Uterus (tissue), 2 donors: ENCODE results near the gene SMCO2.

ENCODE experiments used
- CTCF ChIP-seq, 4 experiments: fragments of 200-600 bp in 2 of 4; fragments of 450-650 bp in 2 of 4; sonication (generic) in 2 of 4; IDR thresholded peaks; one replicate each; pipeline ENCODE4 v1.5.1; 2016 to 2019; ENCODE audit warnings: antibody characterized with exemption in 4 of 4, mild to moderate bottlenecking in 2 of 4, moderate library complexity in 1 of 4
- POLR2A ChIP-seq, 2 donors: fragments of 450-650 bp; IDR thresholded peaks; one replicate each; pipeline ENCODE4 v1.6.1; 2016; ENCODE audit warnings: antibody characterized with exemption in 2 of 2, mild to moderate bottlenecking in 1 of 2, moderate library complexity in 1 of 2

DNA sequence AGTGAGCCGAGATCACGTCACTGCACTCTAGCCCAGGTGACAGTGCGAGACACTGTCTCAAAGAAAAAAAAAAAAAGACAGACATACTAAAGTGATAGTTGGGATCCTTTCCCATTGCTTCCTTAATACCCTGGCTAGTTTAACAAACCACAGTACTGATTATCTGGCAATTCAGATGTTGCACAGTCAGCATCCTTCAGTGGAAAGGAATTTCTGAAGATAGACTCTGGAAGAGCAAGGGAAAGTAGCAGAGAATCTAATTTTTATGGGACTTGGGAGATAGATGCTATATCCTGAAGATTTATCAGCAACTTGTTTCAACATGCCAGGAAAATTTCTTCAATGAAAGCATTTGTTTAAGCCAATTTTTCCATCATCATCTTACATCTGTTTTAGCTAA is 71.0 kb downstream of the SMCO2 start:
- no peak for TF ChIP-seq CTCF (IDR thresholded peaks at IDR 0.05)
- TF ChIP-seq POLR2A (IDR thresholded peaks at IDR 0.05) = no peak
